ENCODE results near the gene NR2C2AP. TPM values are rescaled to one million over a fixed set of nuclear protein-coding genes. Genes with fewer than 3 reads are reported as not detected.
"Not testable (repeated sequence)": the region's sequence is repeated elsewhere in the genome, so short reads cannot be mapped to it uniquely, and the experiment has no call there.

NR2C2AP gene
- total RNA-seq, 4 donors from 2014 or later: 16.6 to 30.9 (median 24.9) TPM

- H3K27me3 ChIP-seq: no peaks in the 10 kb centered on the region
- no peaks in the 10 kb centered on the region for H3K9me3 ChIP-seq
- no peak overlapping the region for H3K27ac ChIP-seq
- no peak for DNase-seq (ENCODE audit: low spot score in 2 of 2)
- no peak overlapping the region for H3K4me3 ChIP-seq
- H3K4me1 ChIP-seq: peaks cover 22% of the 10 kb centered on the region
- H3K36me3 ChIP-seq: peaks cover 34% of the 10 kb centered on the region
- 61% methylated on average over 2 of the region's 9 CpGs for WGBS
- TF ChIP-seq CTCF (IDR thresholded peaks at IDR 0.05): peak; percentile 20 to 39
- no peak for TF ChIP-seq EP300 (IDR thresholded peaks at IDR 0.05)
These were observed 17.1 kb downstream of the NR2C2AP start for GRCh38 chr19:19185853-19186740.

GRCh38 chr19:19181488-19181998 is 21.7 kb downstream of the NR2C2AP start:
- Histone ChIP-seq H3K4me3 (no peak overlapping the region), H3K27me3 (no peaks in the 10 kb centered on the region), H3K4me1 (no peaks in the 10 kb centered on the region), H3K27ac (no peak overlapping the region), H3K9me3 (no peaks in the 10 kb centered on the region), H3K36me3 (peaks cover 69% of the 10 kb centered on the region)
- 80% methylated on average over 9 of the region's 9 CpGs for WGBS
- DNase-seq (ENCODE audit: low spot score in 2 of 2): no peak
- TF ChIP-seq EP300 (IDR thresholded peaks at IDR 0.05) (no peak), POLR2AphosphoS5 (IDR thresholded peaks at IDR 0.05) (no peak), POLR2A (IDR thresholded peaks at IDR 0.05) (no peak), CTCF (IDR thresholded peaks at IDR 0.05) (no peak)

DNA sequence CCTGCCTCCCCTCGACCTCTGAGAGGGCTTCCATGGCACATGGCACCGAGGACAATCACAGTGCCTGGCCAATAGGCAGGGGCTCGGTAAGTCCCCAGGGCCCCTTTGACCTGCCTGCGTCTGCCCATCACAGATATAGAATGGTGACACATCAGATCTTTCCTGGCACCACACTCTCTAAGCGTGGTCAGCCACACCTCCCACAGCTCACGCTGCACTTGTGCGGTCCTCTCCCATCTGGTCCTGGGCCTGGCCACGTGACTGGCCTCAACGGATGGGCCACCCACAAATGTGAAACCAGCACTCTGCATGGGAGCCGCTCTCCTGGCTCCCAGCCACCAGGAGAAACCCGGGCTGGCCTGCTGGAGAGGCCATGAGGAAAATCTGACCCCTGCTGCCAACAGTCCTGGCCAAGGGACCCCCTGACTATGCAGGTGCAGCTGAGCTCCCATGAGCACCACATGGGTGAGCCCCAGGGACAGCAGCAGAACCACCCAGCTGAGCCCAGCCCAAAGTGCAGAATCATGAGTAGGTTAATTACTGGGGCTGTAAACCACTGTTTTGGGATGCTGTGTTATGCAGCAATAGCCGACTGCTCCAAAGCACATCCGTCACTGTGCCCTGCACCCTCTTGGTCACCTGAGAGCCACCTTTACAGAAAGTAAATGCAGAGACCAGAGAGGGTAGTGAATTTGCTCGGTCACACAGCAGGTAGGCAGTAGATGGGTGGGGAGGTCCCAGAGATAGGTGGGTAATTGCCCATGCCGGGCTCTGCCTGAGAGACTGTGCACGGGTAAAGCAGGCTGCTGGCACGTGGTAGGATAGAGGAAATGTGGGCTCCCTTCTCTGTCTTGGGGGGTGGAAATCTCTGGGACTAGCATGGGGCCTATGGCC is 23.4 kb downstream of the NR2C2AP start:
- H3K9me3 ChIP-seq: no peaks in the 10 kb centered on the region
- WGBS: 88% methylated on average over 16 of the region's 17 CpGs

DNA sequence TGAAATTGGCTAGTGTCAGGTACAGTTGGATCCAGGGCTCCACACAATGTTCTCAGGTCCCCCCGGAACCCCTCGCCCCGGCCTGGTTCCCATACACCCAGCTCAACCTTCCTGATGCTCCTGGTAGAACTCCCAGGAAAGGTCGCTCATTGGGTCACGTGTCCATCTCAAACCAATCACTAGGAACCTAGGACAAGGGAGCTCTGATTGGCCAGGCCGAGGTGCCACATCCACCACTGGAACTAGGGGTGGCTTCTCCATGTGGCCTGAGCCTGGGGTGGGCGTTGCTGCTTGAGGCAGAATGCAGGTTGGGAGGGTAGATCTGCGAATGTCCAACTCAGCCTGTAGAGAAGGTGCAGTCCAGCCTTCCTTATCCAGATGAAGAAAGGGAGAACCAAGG is 26.3 kb downstream of the NR2C2AP start:
- 92% methylated on average over 8 of the region's 8 CpGs for WGBS

More for the DNA sequence above, 23.4 kb downstream of the NR2C2AP start:
- TF ChIP-seq POLR2A (IDR thresholded peaks at IDR 0.05) (no peak), EP300 (IDR thresholded peaks at IDR 0.05) (no peak), CTCF (IDR thresholded peaks at IDR 0.05) (no peak), POLR2AphosphoS5 (IDR thresholded peaks at IDR 0.05) (no peak)
- Histone ChIP-seq H3K27ac (no peak overlapping the region), H3K27me3 (no peaks in the 10 kb centered on the region), H3K4me3 (no peak overlapping the region), H3K36me3 (peaks cover 66% of the 10 kb centered on the region), H3K4me1 (no peaks in the 10 kb centered on the region)
- DNase-seq (ENCODE audit: low spot score in 2 of 2): no peak

GRCh38 chr19:19173243-19173642 is 30.0 kb downstream of the NR2C2AP start:
- not testable (repeated sequence) for H3K27me3 ChIP-seq; H3K4me1 ChIP-seq; H3K9me3 ChIP-seq; DNase-seq (ENCODE audit: low spot score in 2 of 2); H3K27ac ChIP-seq; H3K4me3 ChIP-seq
- H3K36me3 ChIP-seq: peaks cover 22% of the 10 kb centered on the region
- WGBS: 88% methylated on average over 5 of the region's 5 CpGs

More for the DNA sequence above, 26.3 kb downstream of the NR2C2AP start:
- no peak overlapping the region for H3K27ac ChIP-seq
- H3K9me3 ChIP-seq: no peaks in the 10 kb centered on the region
- no peak overlapping the region for H3K4me3 ChIP-seq
- no peak for DNase-seq (ENCODE audit: low spot score in 2 of 2)
- no peaks in the 10 kb centered on the region for H3K4me1 ChIP-seq
- no peaks in the 10 kb centered on the region for H3K27me3 ChIP-seq
- H3K36me3 ChIP-seq: peaks cover 56% of the 10 kb centered on the region
- TF ChIP-seq CTCF (IDR thresholded peaks at IDR 0.05): no peak
- TF ChIP-seq POLR2A (IDR thresholded peaks at IDR 0.05): no peak
- TF ChIP-seq EP300 (IDR thresholded peaks at IDR 0.05): no peak
- no peak for TF ChIP-seq POLR2AphosphoS5 (IDR thresholded peaks at IDR 0.05)
